GM12891 (cell line): Measurements from ENCODE around the gene ZEB2.

ENCODE experiments used
- PAX5 ChIP-seq: IDR thresholded peaks from 2 replicates; pipeline ENCODE4 v1.6.1; 2011; ENCODE audit warnings: low read length, moderate library complexity, mild to moderate bottlenecking; ENCODE audit not compliant: insufficient read depth, severe bottlenecking
- POLR2A ChIP-seq: IDR thresholded peaks from 2 replicates; pipeline ENCODE4 v1.6.1; 2011; ENCODE audit warnings: low read depth, low read length, control low read depth
- POLR2AphosphoS5 ChIP-seq: IDR thresholded peaks from 2 replicates; pipeline ENCODE4 v1.6.1; 2011; ENCODE audit warnings: low read depth, low read length, control low read depth
- TAF1 ChIP-seq: IDR thresholded peaks from 2 replicates; pipeline ENCODE4 v1.6.1; 2011; ENCODE audit warnings: low read depth, low read length, control low read depth

GRCh38 chr2:144471305-144472045 lies 48.4 kb downstream of the ZEB2 start:
- TF ChIP-seq POLR2AphosphoS5, result no peak
- no peak for TF ChIP-seq POLR2A
- TF ChIP-seq TAF1, result no peak
- TF ChIP-seq PAX5, result no peak
